HG03097 (cell line): ENCODE measurements around the gene C1D.
"Not testable (repeated sequence)": the region's sequence is repeated elsewhere in the genome, so short reads cannot be mapped to it uniquely, and the experiment has no call there.

Experiments
- ATAC-seq: cut with Tn5 transposase; IDR thresholded peaks from one replicate; pipeline ENCODE4 v1.9.1; 2021; ENCODE audit not compliant: unreplicated experiment, low FRiP score

C1D gene

GRCh38 chr2:68018727-68019126 lies 44.1 kb downstream of the C1D start:
- ATAC-seq, result no peak

GRCh38 chr2:68009526-68009925 lies 53.3 kb downstream of the C1D start:
- no peak for ATAC-seq

- ATAC-seq, result no peak
These were observed 62.5 kb downstream of the C1D start for GRCh38 chr2:68000170-68000825.

GRCh38 chr2:67999332-67999731 lies 63.5 kb downstream of the C1D start:
- no peak for ATAC-seq

GRCh38 chr2:67997903-67998302 lies 64.9 kb downstream of the C1D start:
- no peak for ATAC-seq

- ATAC-seq, result no peak
These were observed 65.3 kb downstream of the C1D start for GRCh38 chr2:67997528-67997900.

- no peak for ATAC-seq
These were observed 65.9 kb downstream of the C1D start for GRCh38 chr2:67996772-67997527.

- ATAC-seq, result no peak
These were observed 68.1 kb downstream of the C1D start for GRCh38 chr2:67994716-67995115.

- not testable (repeated sequence) for ATAC-seq
These were observed 68.7 kb downstream of the C1D start for GRCh38 chr2:67994069-67994468.

- no peak for ATAC-seq
These were observed 69.5 kb downstream of the C1D start for GRCh38 chr2:67993329-67993728.

GRCh38 chr2:67991456-67991855 lies 71.3 kb downstream of the C1D start:
- ATAC-seq, result no peak
